ENCODE results near the gene HENMT1.

DNA sequence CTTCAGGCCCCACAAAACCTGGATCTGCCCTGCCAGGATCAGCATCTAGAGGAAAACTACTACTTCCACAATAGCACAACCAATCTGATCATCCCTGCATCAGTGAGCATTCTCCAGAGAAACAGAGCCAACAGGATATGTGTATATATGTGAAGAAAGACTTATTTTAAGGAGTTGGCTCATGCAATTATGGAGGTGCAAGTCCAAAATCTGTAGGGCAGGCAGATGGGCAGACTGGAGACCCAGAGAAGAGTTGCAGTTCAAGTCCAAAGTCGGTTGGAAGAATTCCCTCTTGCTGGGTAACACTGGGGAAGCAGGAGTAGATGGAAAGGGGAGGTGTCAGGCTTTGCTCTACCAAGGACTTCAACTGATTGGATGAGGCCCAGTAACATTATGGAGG lies 4.9 kb upstream of the HENMT1 start:
- TF ChIP-seq, protein P1, sequence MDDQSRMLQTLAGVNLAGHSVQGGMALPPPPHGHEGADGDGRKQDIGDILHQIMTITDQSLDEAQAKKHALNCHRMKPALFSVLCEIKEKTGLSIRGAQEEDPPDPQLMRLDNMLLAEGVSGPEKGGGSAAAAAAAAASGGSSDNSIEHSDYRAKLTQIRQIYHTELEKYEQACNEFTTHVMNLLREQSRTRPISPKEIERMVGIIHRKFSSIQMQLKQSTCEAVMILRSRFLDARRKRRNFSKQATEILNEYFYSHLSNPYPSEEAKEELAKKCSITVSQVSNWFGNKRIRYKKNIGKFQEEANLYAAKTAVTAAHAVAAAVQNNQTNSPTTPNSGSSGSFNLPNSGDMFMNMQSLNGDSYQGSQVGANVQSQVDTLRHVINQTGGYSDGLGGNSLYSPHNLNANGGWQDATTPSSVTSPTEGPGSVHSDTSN (IDR thresholded peaks at IDR 0.05): no peak
- TF ChIP-seq, protein P2, sequence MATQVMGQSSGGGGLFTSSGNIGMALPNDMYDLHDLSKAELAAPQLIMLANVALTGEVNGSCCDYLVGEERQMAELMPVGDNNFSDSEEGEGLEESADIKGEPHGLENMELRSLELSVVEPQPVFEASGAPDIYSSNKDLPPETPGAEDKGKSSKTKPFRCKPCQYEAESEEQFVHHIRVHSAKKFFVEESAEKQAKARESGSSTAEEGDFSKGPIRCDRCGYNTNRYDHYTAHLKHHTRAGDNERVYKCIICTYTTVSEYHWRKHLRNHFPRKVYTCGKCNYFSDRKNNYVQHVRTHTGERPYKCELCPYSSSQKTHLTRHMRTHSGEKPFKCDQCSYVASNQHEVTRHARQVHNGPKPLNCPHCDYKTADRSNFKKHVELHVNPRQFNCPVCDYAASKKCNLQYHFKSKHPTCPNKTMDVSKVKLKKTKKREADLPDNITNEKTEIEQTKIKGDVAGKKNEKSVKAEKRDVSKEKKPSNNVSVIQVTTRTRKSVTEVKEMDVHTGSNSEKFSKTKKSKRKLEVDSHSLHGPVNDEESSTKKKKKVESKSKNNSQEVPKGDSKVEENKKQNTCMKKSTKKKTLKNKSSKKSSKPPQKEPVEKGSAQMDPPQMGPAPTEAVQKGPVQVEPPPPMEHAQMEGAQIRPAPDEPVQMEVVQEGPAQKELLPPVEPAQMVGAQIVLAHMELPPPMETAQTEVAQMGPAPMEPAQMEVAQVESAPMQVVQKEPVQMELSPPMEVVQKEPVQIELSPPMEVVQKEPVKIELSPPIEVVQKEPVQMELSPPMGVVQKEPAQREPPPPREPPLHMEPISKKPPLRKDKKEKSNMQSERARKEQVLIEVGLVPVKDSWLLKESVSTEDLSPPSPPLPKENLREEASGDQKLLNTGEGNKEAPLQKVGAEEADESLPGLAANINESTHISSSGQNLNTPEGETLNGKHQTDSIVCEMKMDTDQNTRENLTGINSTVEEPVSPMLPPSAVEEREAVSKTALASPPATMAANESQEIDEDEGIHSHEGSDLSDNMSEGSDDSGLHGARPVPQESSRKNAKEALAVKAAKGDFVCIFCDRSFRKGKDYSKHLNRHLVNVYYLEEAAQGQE (IDR thresholded peaks at IDR 0.05): no peak
- TF ChIP-seq POLR2A (IDR thresholded peaks at IDR 0.05; ENCODE audit: low read length) (no peak), RCOR1 (IDR thresholded peaks at IDR 0.05; ENCODE audit: low read depth, low read length) (no peak), CEBPB (IDR thresholded peaks at IDR 0.05) (no peak), NFE2L2 (conservative IDR thresholded peaks at IDR 0.05; ENCODE audit: low read length) (no peak), JUN (IDR thresholded peaks at IDR 0.05) (no peak), RAD21 (conservative IDR thresholded peaks at IDR 0.05 in 1 of 2, IDR thresholded peaks at IDR 0.05 in 1 of 2) (no peak)
- TF ChIP-seq, protein P3, sequence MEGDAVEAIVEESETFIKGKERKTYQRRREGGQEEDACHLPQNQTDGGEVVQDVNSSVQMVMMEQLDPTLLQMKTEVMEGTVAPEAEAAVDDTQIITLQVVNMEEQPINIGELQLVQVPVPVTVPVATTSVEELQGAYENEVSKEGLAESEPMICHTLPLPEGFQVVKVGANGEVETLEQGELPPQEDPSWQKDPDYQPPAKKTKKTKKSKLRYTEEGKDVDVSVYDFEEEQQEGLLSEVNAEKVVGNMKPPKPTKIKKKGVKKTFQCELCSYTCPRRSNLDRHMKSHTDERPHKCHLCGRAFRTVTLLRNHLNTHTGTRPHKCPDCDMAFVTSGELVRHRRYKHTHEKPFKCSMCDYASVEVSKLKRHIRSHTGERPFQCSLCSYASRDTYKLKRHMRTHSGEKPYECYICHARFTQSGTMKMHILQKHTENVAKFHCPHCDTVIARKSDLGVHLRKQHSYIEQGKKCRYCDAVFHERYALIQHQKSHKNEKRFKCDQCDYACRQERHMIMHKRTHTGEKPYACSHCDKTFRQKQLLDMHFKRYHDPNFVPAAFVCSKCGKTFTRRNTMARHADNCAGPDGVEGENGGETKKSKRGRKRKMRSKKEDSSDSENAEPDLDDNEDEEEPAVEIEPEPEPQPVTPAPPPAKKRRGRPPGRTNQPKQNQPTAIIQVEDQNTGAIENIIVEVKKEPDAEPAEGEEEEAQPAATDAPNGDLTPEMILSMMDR (IDR thresholded peaks at IDR 0.05): no peak
- TF ChIP-seq, protein P4, sequence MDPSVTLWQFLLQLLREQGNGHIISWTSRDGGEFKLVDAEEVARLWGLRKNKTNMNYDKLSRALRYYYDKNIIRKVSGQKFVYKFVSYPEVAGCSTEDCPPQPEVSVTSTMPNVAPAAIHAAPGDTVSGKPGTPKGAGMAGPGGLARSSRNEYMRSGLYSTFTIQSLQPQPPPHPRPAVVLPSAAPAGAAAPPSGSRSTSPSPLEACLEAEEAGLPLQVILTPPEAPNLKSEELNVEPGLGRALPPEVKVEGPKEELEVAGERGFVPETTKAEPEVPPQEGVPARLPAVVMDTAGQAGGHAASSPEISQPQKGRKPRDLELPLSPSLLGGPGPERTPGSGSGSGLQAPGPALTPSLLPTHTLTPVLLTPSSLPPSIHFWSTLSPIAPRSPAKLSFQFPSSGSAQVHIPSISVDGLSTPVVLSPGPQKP (IDR thresholded peaks at IDR 0.05; ENCODE audit: low read depth, low read length): no peak
